ENCODE results near the gene UNC50.
A peak's percentile ranks its signal among the peaks of the same experiment; 100 is the strongest.
"Not testable (repeated sequence)": the region's sequence is repeated elsewhere in the genome, so short reads cannot be mapped to it uniquely, and the experiment has no call there.

The UNC50 gene

DNA sequence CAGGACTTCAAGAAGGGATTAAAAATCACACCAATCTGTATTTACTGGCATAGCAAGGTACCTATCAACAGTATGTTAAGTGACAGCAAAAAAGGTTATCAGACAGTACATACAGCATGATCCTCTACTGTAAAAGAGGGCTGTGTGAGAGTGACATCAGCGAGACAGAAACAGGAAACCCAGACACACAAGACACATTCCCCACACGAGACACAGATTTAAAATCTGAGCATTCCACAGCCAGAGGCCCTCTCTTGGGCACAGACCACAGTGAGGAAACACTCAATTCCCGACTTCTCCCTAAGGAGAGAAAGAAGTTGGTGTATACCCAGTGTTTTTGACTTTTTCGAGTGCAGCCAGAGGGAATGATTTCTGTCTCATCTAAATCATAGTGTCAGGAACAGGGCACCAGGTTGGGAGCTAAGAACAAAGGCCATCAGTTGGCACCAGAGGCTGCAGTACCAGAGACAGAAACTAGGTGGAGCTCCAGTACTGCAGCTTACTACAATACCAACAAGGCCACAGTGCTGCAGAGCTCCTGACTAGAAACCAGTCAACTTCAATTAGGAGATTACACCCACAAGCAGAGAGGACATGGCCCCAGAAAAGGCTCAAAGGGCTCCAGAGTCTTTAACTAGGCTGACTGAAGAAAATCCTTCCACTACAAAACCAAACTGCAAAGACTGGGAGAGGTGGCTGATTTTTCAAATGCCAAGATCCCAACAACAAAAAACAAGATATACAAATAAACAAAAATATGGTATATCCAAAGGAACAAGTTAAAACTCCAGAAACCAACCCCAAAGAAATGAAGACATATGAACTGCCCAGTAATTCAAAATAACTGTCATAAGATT is 41.0 kb downstream of the UNC50 start:
- H3K4me1 Mint-ChIP-seq (ENCODE audit: low read depth in 2 of 2) = peaks cover 49 to 55% of the 10 kb centered on the region in 2 donors
- peak overlapping the region; percentile 47 to 50 for H3K4me3 Mint-ChIP-seq

DNA sequence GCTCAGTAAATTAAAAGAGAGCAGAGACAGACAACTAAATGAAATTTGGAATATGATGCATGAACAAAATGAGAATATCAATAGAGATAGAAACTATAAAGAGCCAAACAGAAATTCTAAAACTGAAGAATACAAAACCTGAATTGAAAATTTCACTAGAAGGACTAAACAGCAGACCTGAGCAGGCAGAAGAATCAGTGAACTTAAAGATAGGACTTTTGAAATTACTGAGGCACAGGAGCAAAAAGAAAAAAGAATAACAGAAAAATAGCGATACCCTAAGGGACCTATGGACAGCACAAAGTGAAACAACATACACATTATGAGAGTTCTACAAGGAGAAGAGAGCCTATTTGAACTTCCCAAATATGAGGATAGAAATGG is 41.6 kb downstream of the UNC50 start:
- ATAC-seq (replicated peaks) = no peak
- Mint-ChIP-seq H3K9me3 (peaks cover 3 to 8% of the 10 kb centered on the region in 2 donors), H3K27me3 (no peaks in the 10 kb centered on the region), H3K27ac (peak overlapping the region; percentile 78 to 88), H3K4me1 (ENCODE audit: low read depth in 2 of 2) (peaks cover 53 to 62% of the 10 kb centered on the region in 2 donors), H3K36me3 (ENCODE audit: insufficient read depth) (peaks cover 81% of the 10 kb centered on the region), H3K4me3 (peak overlapping the region; percentile 47 to 50)
- DNase-seq = no peak

More for the DNA sequence above, 41.0 kb downstream of the UNC50 start:
- peak; percentile 95 for ATAC-seq (replicated peaks)
- Mint-ChIP-seq H3K27ac (peak overlapping the region; percentile 78 to 88), H3K9me3 (peaks cover 3 to 8% of the 10 kb centered on the region in 2 donors), H3K36me3 (ENCODE audit: insufficient read depth) (peaks cover 82% of the 10 kb centered on the region), H3K27me3 (no peaks in the 10 kb centered on the region)
- DNase-seq = peak; percentile 79 to 87 (median 84)

DNA sequence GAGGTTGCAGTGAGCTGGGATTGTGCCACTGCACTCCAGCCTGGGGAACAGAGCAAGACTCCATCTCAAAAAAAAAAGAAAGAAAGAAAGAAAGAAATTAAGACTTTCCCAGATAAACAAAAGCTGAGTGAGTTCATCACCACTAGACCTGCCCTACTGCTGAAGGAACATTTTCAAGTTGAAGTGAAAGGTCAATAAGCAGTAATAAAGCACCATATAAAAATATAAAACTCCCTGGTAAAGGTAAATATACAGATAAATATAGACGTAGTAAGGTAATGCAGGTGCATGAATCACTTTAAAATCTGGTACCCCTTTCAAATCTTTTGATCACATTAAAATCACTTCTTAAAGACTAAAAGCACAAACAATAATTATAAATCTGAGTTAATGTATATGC is 42.6 kb downstream of the UNC50 start:
- peaks cover 3 to 8% of the 10 kb centered on the region in 2 donors for H3K9me3 Mint-ChIP-seq
- peak overlapping the region; percentile 78 to 88 for H3K27ac Mint-ChIP-seq
- peaks cover 85% of the 10 kb centered on the region for H3K36me3 Mint-ChIP-seq (ENCODE audit: insufficient read depth)
- DNase-seq (no peak), ATAC-seq (replicated peaks) (no peak)
- peak overlapping the region; percentile 65 to 80 for H3K4me3 Mint-ChIP-seq
- H3K27me3 Mint-ChIP-seq = no peaks in the 10 kb centered on the region
- peaks cover 56 to 67% of the 10 kb centered on the region in 2 donors for H3K4me1 Mint-ChIP-seq (ENCODE audit: low read depth in 2 of 2)

DNA sequence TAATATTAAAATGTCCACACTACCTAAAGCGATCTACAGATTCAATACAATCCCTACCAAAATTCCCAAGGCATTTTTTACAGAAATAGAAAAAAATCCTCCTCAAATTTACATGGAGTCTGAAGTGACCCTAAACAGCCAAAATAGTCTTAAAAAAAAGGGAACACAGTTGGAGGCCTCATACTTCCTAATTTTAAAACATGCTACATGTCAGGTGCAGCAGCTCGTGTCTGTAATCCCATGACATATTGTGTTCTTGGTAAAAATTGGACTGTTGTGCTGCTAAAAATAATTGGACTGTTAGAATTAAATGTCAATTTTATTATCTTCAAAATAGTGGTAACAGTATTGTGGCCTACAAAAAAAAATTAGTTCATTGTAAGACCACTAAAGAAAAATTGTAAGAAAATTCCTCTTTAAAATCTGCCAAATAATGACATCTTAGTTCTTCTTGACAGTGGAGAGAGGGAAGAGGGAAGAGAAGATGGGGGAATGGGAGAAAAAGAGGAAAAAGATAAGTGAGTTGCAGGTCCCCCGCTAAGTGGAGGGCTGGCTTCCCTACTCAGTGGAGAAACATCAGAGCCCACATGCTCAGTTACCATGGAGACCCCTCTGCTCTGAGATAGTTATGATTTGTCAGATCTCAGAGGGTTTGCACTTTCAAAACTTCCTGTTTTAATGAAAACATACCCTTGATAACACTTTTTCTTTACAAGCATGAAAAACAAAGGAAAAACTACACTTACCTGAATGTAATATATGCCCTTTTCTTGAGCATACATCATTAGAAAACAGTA is 46.5 kb downstream of the UNC50 start:
- Mint-ChIP-seq H3K4me3 (peak overlapping the region; percentile 19 to 80), H3K27ac (peak overlapping the region; percentile 78 to 88), H3K9me3 (peaks cover 2% of the 10 kb centered on the region in 2 donors), H3K4me1 (ENCODE audit: low read depth in 2 of 2) (peaks cover 60 to 84% of the 10 kb centered on the region in 2 donors), H3K27me3 (no peaks in the 10 kb centered on the region), H3K36me3 (ENCODE audit: insufficient read depth) (peaks cover 65% of the 10 kb centered on the region)
- peak; percentile 44 for ATAC-seq (replicated peaks)
- no peak for DNase-seq

DNA sequence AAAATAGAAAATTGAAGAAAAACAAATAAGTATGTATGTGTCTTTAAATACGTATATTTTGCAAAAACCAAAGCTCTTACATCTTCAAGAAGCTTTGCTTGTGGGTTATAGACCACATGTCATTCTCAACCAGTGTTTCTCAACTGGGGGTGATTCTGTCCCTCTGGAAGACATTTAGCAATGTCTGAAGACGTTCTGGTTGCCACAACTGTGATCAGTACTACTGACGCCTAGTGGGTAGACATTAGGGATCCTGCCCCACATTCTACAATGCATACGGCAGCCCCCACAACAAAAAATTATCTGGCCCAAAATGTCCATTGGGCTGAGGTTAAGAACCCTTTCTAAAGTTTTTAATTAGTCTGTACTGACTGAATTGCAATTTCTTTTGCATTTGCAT is 48.4 kb downstream of the UNC50 start:
- Mint-ChIP-seq H3K4me3 (peak overlapping the region; percentile 67 to 72), H3K27ac (peak overlapping the region; percentile 78 to 88), H3K9me3 (no peaks in the 10 kb centered on the region), H3K36me3 (ENCODE audit: insufficient read depth) (peaks cover 59% of the 10 kb centered on the region), H3K4me1 (ENCODE audit: low read depth in 2 of 2) (peaks cover 59 to 81% of the 10 kb centered on the region in 2 donors), H3K27me3 (no peaks in the 10 kb centered on the region)
- ATAC-seq (replicated peaks) (peak; percentile 89), DNase-seq (peak; percentile 49 to 59 (median 57))

DNA sequence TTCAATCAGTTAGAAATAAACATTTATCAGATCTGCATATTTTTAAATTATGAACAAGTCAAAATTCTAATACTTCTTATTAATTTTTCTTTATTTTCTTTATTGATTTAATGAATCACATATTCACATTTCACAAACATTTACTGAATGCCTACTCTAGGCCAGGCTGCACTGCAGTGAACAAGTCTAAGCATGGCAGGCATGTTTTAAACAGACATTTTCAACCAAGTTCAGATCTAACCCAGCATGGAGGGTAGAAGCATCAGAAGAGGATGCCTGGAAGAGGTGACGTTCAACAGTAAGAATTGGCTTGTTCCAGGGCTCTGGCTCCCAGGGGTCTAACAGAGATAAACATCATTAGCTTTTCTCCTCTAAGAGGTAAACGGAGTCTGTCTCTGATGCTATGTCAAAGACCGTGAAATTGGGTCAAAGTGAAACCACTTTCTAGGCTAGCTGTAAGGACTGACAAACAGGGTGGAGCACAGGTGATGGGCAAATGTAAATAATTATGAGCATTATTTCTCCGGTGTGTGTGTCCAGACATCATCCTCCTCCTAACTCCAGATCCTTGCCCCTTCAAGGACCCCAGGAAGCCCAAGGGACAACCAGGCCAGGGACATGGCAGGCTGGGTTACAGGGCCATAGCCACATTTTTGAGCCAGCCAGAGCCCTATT is 50.6 kb downstream of the UNC50 start:
- H3K4me3 Mint-ChIP-seq = peak overlapping the region; percentile 82 to 83
- ATAC-seq (replicated peaks) = peak; percentile 18
- no peaks in the 10 kb centered on the region for H3K27me3 Mint-ChIP-seq
- no peaks in the 10 kb centered on the region for H3K9me3 Mint-ChIP-seq
- H3K27ac Mint-ChIP-seq = peak overlapping the region; percentile 88 to 90
- DNase-seq = peak in 2 of 3 experiments; percentile 8 to 27
- H3K4me1 Mint-ChIP-seq (ENCODE audit: low read depth in 2 of 2) = peaks cover 50 to 75% of the 10 kb centered on the region in 2 donors
- peaks cover 49% of the 10 kb centered on the region for H3K36me3 Mint-ChIP-seq (ENCODE audit: insufficient read depth)

DNA sequence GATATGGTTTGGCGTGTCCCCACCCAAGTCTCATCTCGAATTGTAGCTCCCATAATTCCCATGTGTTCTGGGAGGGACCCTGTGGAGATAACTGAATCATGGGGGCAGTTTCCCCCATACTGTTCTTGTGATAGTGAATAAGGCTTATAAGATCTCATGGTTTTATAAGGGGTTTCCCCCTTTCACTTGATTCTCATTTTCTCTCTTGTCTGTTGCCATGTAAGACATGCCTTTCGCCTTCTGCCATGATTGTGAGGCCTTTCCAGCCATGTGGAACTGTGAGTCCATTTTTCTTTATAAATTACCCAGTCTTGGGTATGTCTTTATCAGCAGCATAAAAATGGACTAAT is 51.1 kb downstream of the UNC50 start:
- not testable (repeated sequence) for H3K9me3 Mint-ChIP-seq, DNase-seq, H3K27me3 Mint-ChIP-seq
- Mint-ChIP-seq H3K27ac (peak overlapping the region; percentile 88 to 90), H3K36me3 (ENCODE audit: insufficient read depth) (peaks cover 52% of the 10 kb centered on the region), H3K4me3 (peak overlapping the region; percentile 82 to 83), H3K4me1 (ENCODE audit: low read depth in 2 of 2) (peaks cover 46 to 73% of the 10 kb centered on the region in 2 donors)
- ATAC-seq (replicated peaks) = peak; percentile 9

DNA sequence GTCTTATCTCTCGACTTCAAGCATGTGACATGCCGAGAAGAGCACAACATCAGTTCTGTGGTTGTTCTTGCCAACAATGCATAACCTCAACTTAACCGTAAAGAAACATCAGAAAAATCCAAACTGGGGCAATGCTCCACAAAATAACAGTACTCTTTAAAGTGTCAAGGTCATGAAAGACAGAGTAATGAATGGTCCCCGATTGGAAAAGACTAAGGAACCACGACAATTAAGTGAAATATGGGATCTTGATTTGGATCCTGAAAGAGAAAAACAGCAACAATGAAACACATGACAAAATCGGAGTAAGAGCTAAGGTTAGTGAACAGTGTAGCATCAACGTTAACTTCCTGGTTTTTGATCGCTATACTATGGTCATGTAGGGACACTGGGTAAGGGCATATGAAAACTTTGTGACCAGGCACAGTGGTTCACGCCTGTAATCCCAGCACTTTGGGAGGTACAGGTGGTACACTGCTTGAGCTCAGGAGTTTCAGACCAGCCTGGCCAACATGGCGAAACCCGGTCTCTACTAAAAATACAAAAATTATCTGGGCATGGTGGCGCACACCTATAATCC is 55.2 kb downstream of the UNC50 start:
- ATAC-seq (replicated peaks) = peak; percentile 69
- Mint-ChIP-seq H3K36me3 (ENCODE audit: insufficient read depth) (peaks cover 42% of the 10 kb centered on the region), H3K4me3 (peak overlapping the region; percentile 82 to 83), H3K27ac (peak overlapping the region; percentile 88 to 90), H3K4me1 (ENCODE audit: low read depth in 2 of 2) (peaks cover 46 to 70% of the 10 kb centered on the region in 2 donors), H3K27me3 (no peaks in the 10 kb centered on the region), H3K9me3 (peaks cover 0 to 4% of the 10 kb centered on the region in 2 donors)
- peak in 2 of 3 experiments; percentile 22 to 27 for DNase-seq

DNA sequence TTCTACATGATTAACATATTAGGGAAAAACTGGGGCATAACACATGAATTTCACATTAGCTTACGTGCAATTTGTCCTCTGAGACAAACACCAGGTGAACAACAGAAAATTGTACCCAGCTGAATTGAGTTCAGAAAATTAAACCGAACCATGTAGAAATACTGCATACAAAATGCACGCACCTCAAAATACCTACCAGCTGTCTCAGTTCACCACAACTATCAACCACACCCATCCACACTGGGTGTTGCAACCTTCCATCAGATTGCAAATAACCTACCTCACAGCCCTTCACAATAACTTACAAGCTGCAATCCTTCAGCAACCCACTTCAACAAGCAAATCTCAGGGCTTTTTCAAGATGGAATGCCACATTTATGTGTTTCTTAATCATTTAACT is 55.9 kb downstream of the UNC50 start:
- Mint-ChIP-seq H3K27me3 (no peaks in the 10 kb centered on the region), H3K27ac (peak overlapping the region; percentile 88 to 90), H3K4me3 (peak overlapping the region; percentile 82 to 83), H3K36me3 (ENCODE audit: insufficient read depth) (peaks cover 42% of the 10 kb centered on the region), H3K9me3 (peaks cover 0 to 4% of the 10 kb centered on the region in 2 donors), H3K4me1 (ENCODE audit: low read depth in 2 of 2) (peaks cover 41 to 69% of the 10 kb centered on the region in 2 donors)
- ATAC-seq (replicated peaks) = peak; percentile 79
- peak; percentile 42 to 54 (median 42) for DNase-seq

DNA sequence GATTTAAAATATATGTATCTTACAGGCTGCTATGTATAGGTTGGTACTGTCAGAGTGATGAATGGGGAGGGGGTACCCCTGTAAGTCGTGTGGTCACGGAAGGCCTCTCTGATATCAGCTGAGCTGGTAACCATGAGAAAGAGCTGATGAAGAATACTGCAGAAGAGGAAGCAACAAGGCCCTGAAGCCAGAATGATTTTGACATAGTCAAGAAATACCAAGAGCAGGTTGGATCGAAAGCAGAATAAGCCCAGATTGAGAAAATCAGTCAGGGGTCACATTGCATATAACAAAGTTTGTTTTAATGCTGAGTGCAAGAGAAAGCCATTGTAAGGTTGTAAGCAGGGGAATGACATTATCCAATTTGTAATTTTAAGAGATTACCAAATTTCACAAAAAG is 57.3 kb downstream of the UNC50 start:
- ATAC-seq (replicated peaks) (no peak), DNase-seq (no peak)
- Mint-ChIP-seq H3K27me3 (no peaks in the 10 kb centered on the region), H3K9me3 (peaks cover 0 to 4% of the 10 kb centered on the region in 2 donors), H3K27ac (peak overlapping the region; percentile 88 to 90), H3K36me3 (ENCODE audit: insufficient read depth) (peaks cover 32% of the 10 kb centered on the region), H3K4me1 (ENCODE audit: low read depth in 2 of 2) (peaks cover 36 to 60% of the 10 kb centered on the region in 2 donors), H3K4me3 (peak overlapping the region in 1 of 2 donors; percentile 82)

All from effector memory CD8-positive, alpha-beta T cell (primary cell).